B cell (primary cell): ENCODE data around the gene RTCB. TPM values are rescaled to one million over a fixed set of nuclear protein-coding genes. Genes with fewer than 3 reads are reported as not detected.

ENCODE experiments used
- ATAC-seq: fragments of 200-7000 bp; cut with Tn5 transposase; one replicate; pipeline ENCODE4 v1.10.0; 2021; ENCODE audit warnings: low read depth, mild to moderate bottlenecking, moderate number of reproducible peaks, moderate library complexity
- CTCF ChIA-PET: fragments of 350-600 bp; sonication (Branson Sonifier 250); formaldehyde crosslinking; loops from one replicate; lab custom pipeline; 2021; ENCODE audit warnings: antibody characterized with exemption, inconsistent platforms; lab: Charles Lee
- POLR2A ChIA-PET: fragments of 350-600 bp; sonication (Branson Sonifier 250); formaldehyde crosslinking; loops from one replicate; lab custom pipeline; 2021; ENCODE audit warnings: antibody characterized with exemption; lab: Charles Lee
- DNase-seq: peaks from one replicate; pipeline ENCODE4 v3.0.0; 2013
- H2AFZ ChIP-seq: 2 replicates; pipeline ENCODE4 v1.6.1; 2012; ENCODE audit warnings: mild to moderate bottlenecking, low read depth, low read length; ENCODE audit not compliant: insufficient read depth, poor library complexity, severe bottlenecking
- H3K27ac ChIP-seq, 2 donors: 1 replicate in 1 of 2; 2 replicates in 1 of 2; pipeline ENCODE4 v1.5.1; 2012 to 2013; ENCODE audit warnings: low read length in 2 of 2, mild to moderate bottlenecking in 2 of 2, moderate library complexity in 1 of 2
- H3K27me3 ChIP-seq, 4 experiments: fragments of 200-600 bp in 1 of 4; sonication (generic) in 1 of 4; replicated peaks in 1 of 4; 1 replicate in 2 of 4; 2 replicates in 2 of 4; pipeline versions ENCODE4 v1.6.1 to v1.7.0; 2013 to 2016; ENCODE audit warnings: low read length in 3 of 4, mild to moderate bottlenecking in 2 of 4, mixed read lengths in 1 of 4, moderate library complexity in 1 of 4; ENCODE audit not compliant: insufficient read depth in 4 of 4, control insufficient read depth in 3 of 4; ENCODE audit errors: control extremely low read depth in 1 of 4
- H3K36me3 ChIP-seq, 2 experiments: replicated peaks in 1 of 2; 1 replicate in 1 of 2; 2 replicates in 1 of 2; pipeline versions ENCODE4 v1.6.1 to v1.7.1; 2013; ENCODE audit warnings: low read length in 1 of 2; ENCODE audit not compliant: insufficient read depth in 2 of 2, control insufficient read depth in 1 of 2; ENCODE audit errors: control extremely low read depth in 1 of 2, extremely low read depth in 1 of 2
- H3K4me1 ChIP-seq, 2 donors: fragments of 200-600 bp in 1 of 2; sonication (generic) in 1 of 2; 1 replicate in 1 of 2; 2 replicates in 1 of 2; pipeline versions ENCODE4 v1.5.1 to v1.6.1; 2013 to 2017; ENCODE audit warnings: low read length in 2 of 2; ENCODE audit not compliant: control insufficient read depth in 2 of 2, insufficient read depth in 2 of 2
- H3K4me2 ChIP-seq: replicated peaks from 2 replicates; pipeline ENCODE3; 2012; ENCODE audit warnings: mild to moderate bottlenecking, low read depth, low read length; ENCODE audit not compliant: poor library complexity, severe bottlenecking
- H3K4me3 ChIP-seq, 5 experiments: fragments of 200-600 bp in 1 of 5; sonication (generic) in 1 of 5; 1 replicate in 3 of 5; 2 replicates in 2 of 5; pipeline versions ENCODE4 v1.5.1 to v1.7.0; 2011 to 2016; ENCODE audit warnings: low read length in 4 of 5, mild to moderate bottlenecking in 4 of 5, low read depth in 2 of 5, control low read depth in 1 of 5, moderate library complexity in 1 of 5; ENCODE audit not compliant: insufficient read depth in 1 of 5; ENCODE audit errors: control extremely low read depth in 1 of 5, extremely low read depth in 1 of 5
- H3K79me2 ChIP-seq: fragments of 200-600 bp; sonication (generic); one replicate; pipeline ENCODE4 v1.6.0; 2016; ENCODE audit warnings: low read length; ENCODE audit not compliant: control insufficient read depth, insufficient read depth
- H3K9ac ChIP-seq: fragments of 200-600 bp; sonication (generic); 2 replicates; pipeline ENCODE4 v1.6.1; 2017; ENCODE audit warnings: mild to moderate bottlenecking, low read length, moderate library complexity
- H3K9me3 ChIP-seq, 3 donors: one replicate each; pipeline versions ENCODE4 v1.6.1 to v1.7.1; 2013; ENCODE audit warnings: low read length in 2 of 3; ENCODE audit not compliant: control insufficient read depth in 2 of 3, insufficient read depth in 1 of 3; ENCODE audit errors: control extremely low read depth in 1 of 3
- H4K20me1 ChIP-seq: 2 replicates; pipeline ENCODE4 v1.6.0; 2012; ENCODE audit warnings: mild to moderate bottlenecking, low read length; ENCODE audit not compliant: insufficient read depth, control insufficient read depth, poor library complexity, severe bottlenecking
- H3K27ac Mint-ChIP-seq: one replicate; pipeline ENCODE4 v1.8.0; 2021; ENCODE audit warnings: mixed read lengths
- H3K27me3 Mint-ChIP-seq: one replicate; pipeline ENCODE4 v1.8.0; 2021; ENCODE audit warnings: mixed read lengths
- H3K4me1 Mint-ChIP-seq: one replicate; pipeline ENCODE4 v1.8.0; 2021; ENCODE audit warnings: mixed read lengths
- H3K4me3 Mint-ChIP-seq: one replicate; pipeline ENCODE4 v1.8.0; 2021; ENCODE audit warnings: mixed read lengths
- H3K9me3 Mint-ChIP-seq: one replicate; pipeline ENCODE4 v1.8.0; 2022; ENCODE audit warnings: mixed read lengths; ENCODE audit not compliant: insufficient read depth
- CTCF ChIP-seq: fragments of 200-600 bp; IDR thresholded peaks from one replicate; pipeline ENCODE4 v1.8.0; 2022; ENCODE audit warnings: antibody characterized with exemption, mild to moderate bottlenecking
- EZH2 ChIP-seq: IDR thresholded peaks from 2 replicates; pipeline ENCODE4 v1.6.1; 2012; ENCODE audit warnings: borderline replicate concordance, low read depth, mild to moderate bottlenecking, moderate library complexity, low read length; ENCODE audit not compliant: insufficient read depth, poor library complexity, severe bottlenecking
- WGBS: methylation state at CpG from one replicate; pipeline ENCODE4 v1.1.5; 2013; ENCODE audit warnings: missing lambda C conversion rate; ENCODE audit not compliant: insufficient coverage; 5-methylcytosine and 5-hydroxymethylcytosine counted together
- intact Hi-C: fragments of 100-400 bp; cut with micrococcal nuclease; formaldehyde crosslinking; loops from one replicate; pipeline ENCODE4 v1.10.0; 2022
- polyA plus RNA-seq: library from polyadenylated mRNA; depleted of rRNA; stranded (reverse); fragments of >200 nt; gene quantifications from 2 replicates; pipeline ENCODE4 v1.2.3, GENCODE V29; 2012
- total RNA-seq, 2 donors: library from RNA; stranded (reverse); fragments of 120-200 nt in 1 of 2; gene quantifications; 1 replicate in 1 of 2; 2 replicates in 1 of 2; pipeline versions ENCODE4 v1.2.3 to v1.2.4, GENCODE V29; 2013 to 2022

RTCB gene
- total and polyA plus RNA-seq, 2 donors (not counting 1 experiment from before 2014, with no cell fraction given): 32.8 to 60.1 TPM

GRCh38 chr22:32417906-32418305 lies 5.9 kb upstream of the RTCB start:
- intact Hi-C loops: loop anchor here (10.0 kb wide), 2 partner anchors 283 to 1443 kb away; no protein-coding TSS in a partner anchor
- Histone ChIP-seq H3K4me2 (no peak overlapping the region), H3K9ac (no peak overlapping the region), H4K20me1 (no peaks in the 10 kb centered on the region), H3K79me2 (no peaks in the 10 kb centered on the region), H2AFZ (no peak overlapping the region), H3K27me3 (peaks cover 0 to 32% (median 16%) of the 10 kb centered on the region in 4 experiments), H3K9me3 (peaks cover 0 to 1% (median 0%) of the 10 kb centered on the region in 3 donors), H3K4me3 (no peak overlapping the region), H3K4me1 (no peaks in the 10 kb centered on the region), H3K27ac (no peak overlapping the region), H3K36me3 (no peaks in the 10 kb centered on the region)
- DNase-seq (no peak), ATAC-seq (no peak)
- ChIA-PET POLR2A (no interaction called here), CTCF (interaction anchor here (0.7 kb wide), 1 partner anchor 9 kb away, joined by 3 read pairs; no protein-coding TSS in a partner anchor)
- TF ChIP-seq EZH2 (no peak), CTCF (no peak)
- Mint-ChIP-seq H3K27me3 (peaks cover 53% of the 10 kb centered on the region), H3K27ac (no peak overlapping the region), H3K9me3 (no peaks in the 10 kb centered on the region), H3K4me1 (peaks cover 4% of the 10 kb centered on the region), H3K4me3 (no peak overlapping the region)
- WGBS: no CpG with 5 or more reads among the region's 4 CpGs

DNA sequence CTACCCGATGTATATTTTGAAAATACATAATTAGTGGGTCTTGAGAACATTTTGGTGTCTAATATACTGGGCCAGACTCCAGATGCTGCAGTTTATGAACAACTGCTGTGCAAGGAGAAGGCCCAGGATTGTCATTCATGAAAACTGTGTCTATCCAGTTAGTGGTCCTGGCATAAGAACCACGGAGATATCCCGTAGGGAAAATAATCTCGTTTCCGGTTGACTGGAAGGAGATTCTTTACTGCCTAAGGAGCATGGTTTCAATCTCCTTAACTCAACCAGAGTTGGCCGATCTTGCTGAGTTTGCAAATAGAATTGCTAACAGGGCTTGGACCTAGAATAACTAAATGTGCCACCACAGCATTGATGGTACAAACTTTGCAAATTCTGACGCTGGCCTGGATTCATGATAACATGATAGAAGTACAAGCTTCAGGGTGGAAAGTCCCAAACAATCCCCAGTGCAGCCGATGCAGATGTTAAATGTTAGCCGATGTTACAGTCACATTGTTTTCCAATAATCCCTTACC lies 4.6 kb upstream of the RTCB start:
- WGBS: 84% methylated on average over 5 of the region's 9 CpGs
- peaks cover 40% of the 10 kb centered on the region for H3K27me3 Mint-ChIP-seq
- Histone ChIP-seq H2AFZ (no peak overlapping the region), H3K4me1 (peaks cover 3 to 5% of the 10 kb centered on the region in 2 donors), H3K9me3 (no peaks in the 10 kb centered on the region), H3K36me3 (no peaks in the 10 kb centered on the region), H3K4me2 (no peak overlapping the region), H3K79me2 (peaks cover 11% of the 10 kb centered on the region), H3K4me3 (no peak overlapping the region), H3K27ac (no peak overlapping the region), H4K20me1 (no peaks in the 10 kb centered on the region), H3K9ac (no peak overlapping the region), H3K27me3 (peaks cover 0 to 26% (median 16%) of the 10 kb centered on the region in 4 experiments)
- H3K4me1 Mint-ChIP-seq: peaks cover 15% of the 10 kb centered on the region
- no peak for ATAC-seq
- TF ChIP-seq EZH2 (no peak), CTCF (no peak)
- no peak for DNase-seq
- no peaks in the 10 kb centered on the region for H3K9me3 Mint-ChIP-seq
- ChIA-PET POLR2A (no interaction called here), CTCF (no interaction called here)
- H3K27ac Mint-ChIP-seq: no peak overlapping the region
- intact Hi-C loops: loop anchor here (10.0 kb wide), 2 partner anchors 282 to 1442 kb away; no protein-coding TSS in a partner anchor
- no peak overlapping the region for H3K4me3 Mint-ChIP-seq
